GM12874 (cell line): ENCODE data around the gene KIF5A.

Experiments
- TF ChIP-seq, protein P1 (sequence below): IDR thresholded peaks from 2 replicates; pipeline ENCODE4 v1.5.1; 2011; ENCODE audit warnings: low read depth, mild to moderate bottlenecking, control low read depth, low read length, moderate library complexity; ENCODE audit not compliant: insufficient read depth

KIF5A gene

DNA sequence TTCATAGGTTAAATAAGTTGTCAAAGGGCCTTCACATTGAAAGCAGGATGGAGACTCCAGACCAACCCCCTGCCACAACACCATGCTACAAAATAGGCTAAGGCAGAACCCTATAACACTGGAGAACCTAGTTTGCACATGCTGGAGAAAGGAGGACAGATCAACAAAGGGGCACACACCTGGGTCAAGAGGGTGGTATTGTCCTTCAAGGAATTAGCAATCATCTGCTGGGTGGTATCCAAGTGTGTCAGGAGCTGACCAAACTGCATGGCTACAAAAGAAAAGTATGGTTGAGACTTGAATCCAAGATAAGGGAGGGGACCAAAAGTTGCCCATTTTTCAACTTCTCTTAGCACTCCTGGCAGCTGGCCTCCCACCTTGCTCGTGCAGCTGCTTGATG lies 18.0 kb upstream of the KIF5A start:
- TF ChIP-seq, protein P1, sequence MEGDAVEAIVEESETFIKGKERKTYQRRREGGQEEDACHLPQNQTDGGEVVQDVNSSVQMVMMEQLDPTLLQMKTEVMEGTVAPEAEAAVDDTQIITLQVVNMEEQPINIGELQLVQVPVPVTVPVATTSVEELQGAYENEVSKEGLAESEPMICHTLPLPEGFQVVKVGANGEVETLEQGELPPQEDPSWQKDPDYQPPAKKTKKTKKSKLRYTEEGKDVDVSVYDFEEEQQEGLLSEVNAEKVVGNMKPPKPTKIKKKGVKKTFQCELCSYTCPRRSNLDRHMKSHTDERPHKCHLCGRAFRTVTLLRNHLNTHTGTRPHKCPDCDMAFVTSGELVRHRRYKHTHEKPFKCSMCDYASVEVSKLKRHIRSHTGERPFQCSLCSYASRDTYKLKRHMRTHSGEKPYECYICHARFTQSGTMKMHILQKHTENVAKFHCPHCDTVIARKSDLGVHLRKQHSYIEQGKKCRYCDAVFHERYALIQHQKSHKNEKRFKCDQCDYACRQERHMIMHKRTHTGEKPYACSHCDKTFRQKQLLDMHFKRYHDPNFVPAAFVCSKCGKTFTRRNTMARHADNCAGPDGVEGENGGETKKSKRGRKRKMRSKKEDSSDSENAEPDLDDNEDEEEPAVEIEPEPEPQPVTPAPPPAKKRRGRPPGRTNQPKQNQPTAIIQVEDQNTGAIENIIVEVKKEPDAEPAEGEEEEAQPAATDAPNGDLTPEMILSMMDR, result no peak

DNA sequence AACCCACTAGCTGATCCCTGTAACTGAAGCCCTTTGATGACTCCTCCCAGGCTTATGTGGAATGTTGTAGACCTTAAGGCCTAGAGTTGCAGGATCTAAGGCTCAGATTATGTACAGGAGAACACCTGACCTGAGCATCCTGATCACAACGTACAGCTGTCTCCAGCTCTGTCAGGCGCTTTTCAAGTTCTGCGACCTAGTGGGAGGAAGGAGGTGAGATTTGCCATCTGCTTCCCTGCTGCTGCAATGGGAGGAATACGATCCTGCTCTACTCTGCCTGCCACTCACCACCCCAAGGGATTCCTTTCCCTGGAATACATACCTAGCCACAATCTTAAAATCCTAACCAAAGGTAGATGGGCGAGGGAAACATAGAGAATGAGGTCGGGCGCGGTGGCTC lies 16.7 kb upstream of the KIF5A start:
- TF ChIP-seq, protein P1, result no peak

DNA sequence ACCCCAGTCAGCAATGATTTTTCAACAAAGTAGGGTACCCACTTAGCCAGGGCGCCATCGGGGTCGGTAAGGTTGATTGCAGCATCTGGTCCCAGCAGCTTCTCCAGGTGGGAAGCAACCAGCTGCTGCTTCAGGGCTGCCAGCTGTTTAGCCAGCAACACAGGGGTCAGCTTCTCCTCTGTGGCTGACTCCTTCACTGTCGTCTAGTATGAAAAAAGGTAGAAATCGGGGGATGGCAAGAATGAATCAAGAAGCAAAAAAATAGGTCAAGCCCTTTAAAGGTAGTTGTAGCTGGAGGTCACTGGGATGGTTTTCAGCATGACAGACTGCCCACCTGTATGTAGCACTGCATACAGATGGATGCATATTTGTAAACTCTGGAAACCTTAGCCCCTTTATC lies 15.6 kb upstream of the KIF5A start:
- TF ChIP-seq, protein P1, result no peak

DNA sequence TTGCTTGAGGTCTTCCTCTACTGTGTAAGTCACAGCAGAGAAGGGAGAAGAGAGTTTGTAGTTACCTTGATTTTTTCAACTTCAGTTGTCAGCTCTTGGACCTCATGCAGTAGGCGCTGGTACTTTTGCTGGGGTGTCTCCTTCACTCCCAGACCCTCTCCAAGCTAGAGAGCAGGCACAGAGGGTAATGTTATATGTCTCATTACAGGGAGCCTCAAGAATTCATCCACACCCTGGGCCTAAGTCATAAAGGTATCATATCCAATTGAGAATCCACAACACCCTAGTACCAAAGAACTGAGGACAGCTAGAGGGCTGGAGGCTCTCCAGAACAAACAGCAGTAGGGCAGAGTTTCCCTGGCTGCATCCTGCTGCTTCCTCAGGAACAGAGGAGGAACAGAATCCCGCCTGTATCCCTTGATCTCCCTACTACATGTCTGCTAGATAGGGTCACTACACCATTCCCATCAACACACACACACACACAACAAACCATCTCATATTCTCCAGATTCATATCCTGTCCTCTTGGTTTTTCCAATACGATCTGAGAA lies 14.8 kb upstream of the KIF5A start:
- TF ChIP-seq, protein P1, result no peak

DNA sequence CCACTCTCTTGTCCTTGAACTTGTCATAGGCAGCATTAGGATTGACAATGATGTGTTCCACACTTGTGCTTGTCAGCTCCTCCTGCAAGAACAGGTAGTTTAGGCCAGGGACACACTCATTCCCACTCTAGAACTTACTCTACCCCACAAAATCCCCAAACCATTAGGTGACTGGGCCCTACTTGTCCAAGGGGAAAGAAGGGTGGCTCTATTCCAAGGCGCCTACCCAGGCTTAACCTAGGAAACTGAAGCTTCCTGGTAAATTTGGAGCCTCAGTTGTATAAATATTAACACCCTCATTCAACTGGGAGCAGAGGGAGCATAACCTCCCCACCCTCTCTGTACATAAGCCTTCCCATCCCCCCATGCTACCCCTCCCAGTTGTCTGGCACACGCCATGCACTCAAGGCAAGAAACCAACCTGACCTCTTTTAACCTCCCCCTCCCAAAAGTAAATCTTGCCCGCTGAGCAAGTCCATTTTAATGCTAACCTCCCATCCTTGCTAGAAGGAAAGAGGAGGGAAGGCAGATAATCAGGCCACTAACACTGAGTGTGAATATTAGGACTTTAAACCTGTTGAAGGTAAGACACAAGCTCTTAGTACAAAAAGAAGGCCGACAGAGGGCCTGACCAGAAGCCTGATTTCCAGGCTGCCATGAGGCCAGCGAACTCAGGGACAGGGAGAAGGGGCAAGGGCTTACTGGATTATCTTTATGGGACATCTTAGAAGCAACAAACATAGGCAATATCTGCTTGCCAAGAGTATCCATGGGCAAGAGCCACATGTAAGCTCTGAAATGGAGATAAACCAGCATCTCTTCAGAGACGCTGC lies 13.9 kb upstream of the KIF5A start:
- TF ChIP-seq, protein P1, result no peak

DNA sequence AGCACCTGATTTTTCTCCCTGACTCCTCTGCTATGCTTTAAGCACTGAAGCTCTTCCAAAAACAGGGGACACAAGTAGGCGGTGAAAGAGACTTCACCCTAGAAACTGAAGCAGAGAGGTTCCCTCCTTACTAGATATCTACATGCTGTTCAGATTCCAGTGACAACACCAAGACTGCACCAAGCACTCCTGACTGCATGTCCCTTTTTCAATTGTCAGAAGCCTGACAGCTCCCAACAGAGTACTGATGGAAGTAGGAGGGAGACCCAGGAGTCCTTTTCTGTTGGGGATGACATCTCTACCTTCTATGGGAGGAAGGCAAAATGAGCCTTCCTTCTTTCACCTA lies 13.3 kb upstream of the KIF5A start:
- TF ChIP-seq, protein P1, result no peak

DNA sequence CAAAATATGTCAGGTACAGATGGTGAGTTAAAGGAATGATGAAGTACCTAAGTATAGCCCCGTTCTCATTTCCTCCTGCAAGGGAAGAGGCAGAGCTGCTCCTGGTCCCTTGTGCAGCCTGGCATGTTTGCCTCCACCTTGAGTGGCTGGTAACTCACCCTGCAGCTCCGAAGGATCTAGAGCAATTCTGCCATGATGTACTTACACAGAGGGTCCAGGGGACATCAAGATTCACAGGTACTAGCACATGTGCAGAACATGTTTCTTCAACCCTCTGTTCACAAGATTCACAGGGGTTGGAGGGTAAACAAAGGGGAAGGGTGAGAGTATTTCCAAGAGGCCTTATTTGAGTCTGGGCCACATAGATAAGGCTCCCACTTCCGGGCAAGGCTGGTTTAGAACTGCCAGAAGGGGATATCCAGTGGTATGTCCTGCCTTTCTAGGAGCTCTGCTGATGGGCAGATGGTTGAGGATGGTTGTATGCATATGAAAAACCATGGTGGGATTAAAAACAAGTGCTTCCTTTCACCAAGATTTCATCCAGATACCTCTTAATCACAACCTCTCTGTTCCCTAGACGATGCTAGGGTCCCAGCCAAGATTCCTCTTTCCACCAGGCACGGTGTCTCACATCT lies 10.6 kb upstream of the KIF5A start:
- TF ChIP-seq, protein P1, result no peak
